IMR-90 (cell line): Measurements from ENCODE around the gene SLC4A2. TPM values are rescaled to one million over a fixed set of nuclear protein-coding genes. Genes with fewer than 3 reads are reported as not detected.

Experiments
- ATAC-seq: fragments of 200-7000 bp; cut with Tn5 transposase; 2 replicates; pipeline ENCODE4 v1.9.1; 2020; ENCODE audit warnings: low read depth, mild to moderate bottlenecking, moderate library complexity
- BruUV-seq: library from RNA; stranded (reverse); fragments of 400-500 nt; replicated peaks from 2 replicates; lab custom pipeline; 2021; lab: Mats Ljungman, UMichigan
- CTCF ChIA-PET: fragments of 300-600 bp; formaldehyde crosslinking; extraction: SDS; loops from one replicate; lab custom pipeline; 2021; ENCODE audit warnings: antibody characterized with exemption; lab: Yijun Ruan, JAX
- POLR2A ChIA-PET: fragments of 300-600 bp; sonication (Branson Sonifier 250); formaldehyde crosslinking; loops from one replicate; lab custom pipeline; 2022; ENCODE audit warnings: antibody characterized with exemption; ENCODE audit not compliant: unreplicated experiment; lab: Charles Lee
- DNase-seq: peaks from one replicate; pipeline ENCODE4 v3.0.0; 2013
- H2AFZ ChIP-seq: replicated peaks from 2 replicates; pipeline ENCODE3; 2013; ENCODE audit warnings: low read length, mild to moderate bottlenecking; ENCODE audit not compliant: poor library complexity
- H2AK5ac ChIP-seq: 2 replicates; pipeline ENCODE4 v1.6.1; 2013; ENCODE audit warnings: low read depth, low read length, inconsistent platforms
- H2AK9ac ChIP-seq: replicated peaks from 2 replicates; pipeline ENCODE3; 2013; ENCODE audit warnings: mild to moderate bottlenecking, low read depth, low read length, moderate library complexity; ENCODE audit not compliant: poor library complexity
- H2BK120ac ChIP-seq: 2 replicates; pipeline ENCODE4 v1.6.1; 2013; ENCODE audit warnings: low read depth, low read length, inconsistent platforms
- H2BK15ac ChIP-seq: 3 replicates; pipeline ENCODE4 v1.6.1; 2013; ENCODE audit warnings: low read depth, low read length, inconsistent platforms
- H2BK20ac ChIP-seq: 2 replicates; pipeline ENCODE4 v1.6.1; 2013; ENCODE audit warnings: low read depth, mild to moderate bottlenecking, inconsistent platforms, low read length, moderate library complexity
- H2BK5ac ChIP-seq: 2 replicates; pipeline ENCODE4 v1.6.1; 2013; ENCODE audit warnings: mild to moderate bottlenecking, low read depth, low read length, inconsistent platforms; ENCODE audit not compliant: poor library complexity, severe bottlenecking
- H3K14ac ChIP-seq: replicated peaks from 2 replicates; pipeline ENCODE4 v1.6.1; 2013; ENCODE audit warnings: low read depth, low read length, inconsistent platforms
- H3K18ac ChIP-seq: 2 replicates; pipeline ENCODE4 v1.6.1; 2013; ENCODE audit warnings: low read depth, low read length, control low read depth
- H3K23ac ChIP-seq: 2 replicates; pipeline ENCODE4 v1.6.1; 2013; ENCODE audit warnings: low read depth, low read length, inconsistent platforms
- H3K27ac ChIP-seq: 2 replicates; pipeline ENCODE4 v1.5.1; 2013; ENCODE audit warnings: mild to moderate bottlenecking, control low read depth, low read length; ENCODE audit not compliant: insufficient read depth
- H3K27me3 ChIP-seq: 2 replicates; pipeline ENCODE4 v1.6.1; 2013; ENCODE audit warnings: low read length; ENCODE audit not compliant: control insufficient read depth, insufficient read depth
- H3K36me3 ChIP-seq: 2 replicates; pipeline ENCODE4 v1.6.1; 2013; ENCODE audit warnings: low read length, mixed read lengths; ENCODE audit not compliant: control insufficient read depth, insufficient read depth
- H3K4ac ChIP-seq: 2 replicates; pipeline ENCODE4 v1.6.1; 2013; ENCODE audit warnings: low read depth, low read length, inconsistent platforms
- H3K4me1 ChIP-seq: 2 replicates; pipeline ENCODE4 v1.6.1; 2013; ENCODE audit warnings: low read length, mixed read lengths; ENCODE audit not compliant: control insufficient read depth, insufficient read depth
- H3K4me2 ChIP-seq: 2 replicates; pipeline ENCODE4 v1.6.1; 2013; ENCODE audit warnings: low read depth, mild to moderate bottlenecking, control low read depth, low read length, moderate library complexity
- H3K4me3 ChIP-seq: 2 replicates; pipeline ENCODE4 v1.5.1; 2013; ENCODE audit warnings: low read depth, mild to moderate bottlenecking, control low read depth, low read length, moderate library complexity; ENCODE audit not compliant: insufficient read depth
- H3K56ac ChIP-seq: 2 replicates; pipeline ENCODE4 v1.6.1; 2013; ENCODE audit warnings: low read length, inconsistent platforms; ENCODE audit not compliant: insufficient read depth; ENCODE audit errors: extremely low read depth
- H3K79me1 ChIP-seq, 2 experiments: 2 replicates each; pipeline ENCODE4 v1.6.1; 2013; ENCODE audit warnings: low read length in 2 of 2, inconsistent platforms in 1 of 2, low read depth in 1 of 2
- H3K9ac ChIP-seq: 2 replicates; pipeline ENCODE4 v1.6.1; 2013; ENCODE audit warnings: low read depth, low read length, control low read depth
- H3K9me1 ChIP-seq: 2 replicates; pipeline ENCODE4 v1.6.1; 2013; ENCODE audit warnings: low read length, inconsistent platforms; ENCODE audit not compliant: insufficient read depth
- H3K9me3 ChIP-seq: 2 replicates; pipeline ENCODE4 v1.6.1; 2013; ENCODE audit warnings: low read length; ENCODE audit not compliant: control insufficient read depth, insufficient read depth
- H4K20me1 ChIP-seq: 2 replicates; pipeline ENCODE4 v1.6.1; 2013; ENCODE audit warnings: low read length, inconsistent platforms; ENCODE audit not compliant: insufficient read depth
- H4K5ac ChIP-seq: 2 replicates; pipeline ENCODE4 v1.6.1; 2013; ENCODE audit warnings: mild to moderate bottlenecking, low read depth, low read length, control low read depth
- H4K8ac ChIP-seq, 2 experiments: 2 replicates each; pipeline ENCODE4 v1.6.1; 2013; ENCODE audit warnings: low read depth in 2 of 2, low read length in 2 of 2, control low read depth in 1 of 2, inconsistent platforms in 1 of 2
- H4K91ac ChIP-seq: 2 replicates; pipeline ENCODE4 v1.6.1; 2013; ENCODE audit warnings: low read depth, low read length, inconsistent platforms; ENCODE audit not compliant: insufficient read depth
- CHD1 ChIP-seq: IDR thresholded peaks from 2 replicates; pipeline ENCODE4 v1.6.1; 2012; ENCODE audit warnings: low read depth, low read length, improper control_type of control experiment
- NFE2L2 ChIP-seq: fragments of 150-350 bp; IDR thresholded peaks from 2 replicates; pipeline ENCODE4 v1.6.1; 2016; ENCODE audit warnings: low read depth, mild to moderate bottlenecking, low read length
- RAD21 ChIP-seq: IDR thresholded peaks from 2 replicates; pipeline ENCODE4 v1.6.1; 2012; ENCODE audit warnings: low read length, improper control_type of control experiment
- RCOR1 ChIP-seq: IDR thresholded peaks from 2 replicates; pipeline ENCODE4 v1.6.1; 2012; ENCODE audit warnings: mild to moderate bottlenecking, low read length, improper control_type of control experiment; ENCODE audit not compliant: insufficient replicate concordance
- WGBS, 2 experiments: methylation state at CpG; one replicate each; pipeline versions ENCODE4 v1.1.5 to v1.1.7; 2013; ENCODE audit warnings: missing lambda C conversion rate in 2 of 2; ENCODE audit not compliant: insufficient read length in 1 of 2; ENCODE audit errors: extremely low coverage in 2 of 2; 5-methylcytosine and 5-hydroxymethylcytosine counted together
- dilution Hi-C: fragments of 300-500 bp; cut with HindIII; formaldehyde crosslinking; loops from one replicate; pipeline ENCODE4 v1.14.3; 2018; ENCODE audit warnings: low sequenced_read_pairs; ENCODE audit not compliant: unreplicated experiment
- in situ Hi-C: fragments of 300-500 bp; cut with MboI; formaldehyde crosslinking; loops from 3 replicates; pipeline ENCODE4 v1.14.3; 2019; ENCODE audit warnings: low sequenced_read_pairs, inconsistent platforms, mixed read lengths
- intact Hi-C: fragments of 100-400 bp; cut with micrococcal nuclease; formaldehyde crosslinking; loops from 2 replicates; pipeline ENCODE4 v1.10.0; 2022
- polyA plus RNA-seq, 3 experiments: library from polyadenylated mRNA; depleted of rRNA; stranded (reverse); fragments of >200 nt; gene quantifications; 2 replicates each; pipeline ENCODE4 v1.2.3, GENCODE V29; 2012; ENCODE audit warnings: low replicate concordance in 1 of 3
- total RNA-seq: library from RNA; depleted of rRNA; stranded (reverse); fragments of >200 nt; gene quantifications from 2 replicates; pipeline ENCODE4 v1.2.3, GENCODE V29; 2012
- TF ChIP-seq, protein P1 (sequence below): conservative IDR thresholded peaks from 2 replicates; pipeline ENCODE4 v1.5.1; 2012; ENCODE audit warnings: mild to moderate bottlenecking, low read depth, low read length, improper control_type of control experiment

Gene SLC4A2
- total and polyA plus RNA-seq, 2 of the 4 experiments (the other 2 are of a cell fraction): 29.6 to 91.0 TPM

DNA sequence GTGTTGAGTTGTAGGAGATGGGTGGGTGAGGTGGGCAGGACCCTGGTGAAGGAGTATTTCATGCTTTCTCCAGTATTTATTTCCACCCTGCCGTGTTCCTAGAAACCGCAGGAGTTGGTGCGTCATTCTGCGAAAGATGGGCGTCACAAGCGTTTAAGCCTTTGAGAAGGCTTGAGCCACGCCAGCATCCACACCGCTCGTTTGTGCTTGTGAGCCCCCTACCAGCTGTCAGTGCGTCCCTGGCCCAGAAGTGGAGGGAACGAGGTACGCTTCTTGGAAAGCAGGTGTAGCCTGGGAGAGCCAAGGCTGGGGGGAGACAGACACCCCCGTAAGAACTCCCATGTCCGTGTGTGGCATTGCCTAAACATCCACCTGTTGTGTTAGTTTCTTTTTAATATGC lies 32.6 kb downstream of the SLC4A2 start:
- peaks cover 4 to 83% of the 10 kb centered on the region in 2 experiments; a peak in 2 of 4 replicates for H3K79me1 ChIP-seq
- H3K4ac ChIP-seq: no peak overlapping the region
- no peak overlapping the region for H2BK20ac ChIP-seq
- H2BK15ac ChIP-seq: no peak overlapping the region
- H3K9me3 ChIP-seq: no peaks in the 10 kb centered on the region
- H3K27me3 ChIP-seq: no peaks in the 10 kb centered on the region
- DNase-seq: no peak
- H3K4me2 ChIP-seq: no peak overlapping the region
- no peak overlapping the region for H4K5ac ChIP-seq
- no peak overlapping the region for H3K9ac ChIP-seq
- no peak overlapping the region for H4K8ac ChIP-seq
- H2AK9ac ChIP-seq: peak overlapping the region; percentile 31
- H3K4me1 ChIP-seq: peaks cover 24% of the 10 kb centered on the region
- dilution Hi-C loops (no loop called here), intact Hi-C loops (no loop called here), in situ Hi-C loops (no loop called here)
- no peak overlapping the region for H2AFZ ChIP-seq
- H3K9me1 ChIP-seq: peaks cover 15% of the 10 kb centered on the region
- H3K27ac ChIP-seq: no peak overlapping the region
- H2BK5ac ChIP-seq: no peak overlapping the region
- H3K23ac ChIP-seq: no peak overlapping the region
- ChIA-PET CTCF (interaction anchor here (1.9 kb wide), 1 partner anchor 16 kb away, joined by 5 read pairs; no protein-coding TSS in a partner anchor), POLR2A (no interaction called here)
- no peak overlapping the region for H3K56ac ChIP-seq
- H4K20me1 ChIP-seq: peaks cover 92% of the 10 kb centered on the region
- no peak overlapping the region for H2AK5ac ChIP-seq
- H3K4me3 ChIP-seq: no peak overlapping the region
- WGBS, 2 experiments: 89% methylated on average over 11 of the region's 14 CpGs; no CpG with 5 or more reads in 1 of the 2 experiments
- no peak for ATAC-seq
- H3K18ac ChIP-seq: no peak overlapping the region
- H3K36me3 ChIP-seq: peaks cover 11% of the 10 kb centered on the region; the same call in 1 of the 2 replicates
- TF ChIP-seq RAD21: no peak
- TF ChIP-seq CHD1: no peak
- TF ChIP-seq RCOR1: no peak
- TF ChIP-seq, protein P1, sequence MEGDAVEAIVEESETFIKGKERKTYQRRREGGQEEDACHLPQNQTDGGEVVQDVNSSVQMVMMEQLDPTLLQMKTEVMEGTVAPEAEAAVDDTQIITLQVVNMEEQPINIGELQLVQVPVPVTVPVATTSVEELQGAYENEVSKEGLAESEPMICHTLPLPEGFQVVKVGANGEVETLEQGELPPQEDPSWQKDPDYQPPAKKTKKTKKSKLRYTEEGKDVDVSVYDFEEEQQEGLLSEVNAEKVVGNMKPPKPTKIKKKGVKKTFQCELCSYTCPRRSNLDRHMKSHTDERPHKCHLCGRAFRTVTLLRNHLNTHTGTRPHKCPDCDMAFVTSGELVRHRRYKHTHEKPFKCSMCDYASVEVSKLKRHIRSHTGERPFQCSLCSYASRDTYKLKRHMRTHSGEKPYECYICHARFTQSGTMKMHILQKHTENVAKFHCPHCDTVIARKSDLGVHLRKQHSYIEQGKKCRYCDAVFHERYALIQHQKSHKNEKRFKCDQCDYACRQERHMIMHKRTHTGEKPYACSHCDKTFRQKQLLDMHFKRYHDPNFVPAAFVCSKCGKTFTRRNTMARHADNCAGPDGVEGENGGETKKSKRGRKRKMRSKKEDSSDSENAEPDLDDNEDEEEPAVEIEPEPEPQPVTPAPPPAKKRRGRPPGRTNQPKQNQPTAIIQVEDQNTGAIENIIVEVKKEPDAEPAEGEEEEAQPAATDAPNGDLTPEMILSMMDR: no peak
- no peak for TF ChIP-seq NFE2L2
- H4K91ac ChIP-seq: no peak overlapping the region
- H2BK120ac ChIP-seq: no peak overlapping the region
- BruUV-seq: no TSS peak
- H3K14ac ChIP-seq: no peak overlapping the region
